ENCODE measurements around the gene SELP. TPM values are rescaled to one million over a fixed set of nuclear protein-coding genes. Genes with fewer than 3 reads are reported as not detected.

SELP gene
- total RNA-seq, 1 experiment from 2014 or later = not detected

DNA sequence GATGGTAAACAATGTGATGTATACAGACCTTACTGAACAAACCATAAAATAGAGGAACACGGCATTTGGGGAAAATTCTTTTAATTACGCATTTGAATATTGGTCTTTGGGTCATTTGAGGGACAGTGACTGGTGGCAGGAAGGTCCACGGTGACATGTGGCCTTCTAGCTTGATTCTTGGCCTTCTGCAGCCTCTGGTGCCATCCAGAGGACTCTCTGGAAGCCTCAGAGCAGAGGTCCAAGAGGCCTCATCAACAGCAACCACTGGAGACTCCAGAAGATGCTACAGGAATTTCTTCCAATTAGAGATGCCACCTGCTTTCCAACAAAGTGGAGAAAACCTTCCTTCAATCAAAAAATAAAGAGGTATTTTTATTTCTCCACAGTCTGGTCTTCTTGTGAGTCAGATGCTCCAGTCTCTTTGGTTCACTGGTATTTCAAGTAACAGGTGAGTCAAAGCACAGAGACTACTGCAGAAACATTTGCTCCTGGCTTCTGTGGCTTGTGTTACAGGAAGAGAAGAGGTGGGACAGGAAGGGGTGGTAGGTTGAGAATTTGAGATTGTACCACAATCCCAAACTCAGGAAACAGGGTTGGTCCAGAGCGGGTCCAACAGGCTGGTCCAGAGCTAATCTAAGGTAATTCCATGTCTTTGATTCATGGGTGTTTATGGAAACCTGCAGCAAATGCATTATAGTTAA, 41.0 kb downstream of the SELP start:
- Histone ChIP-seq H3K23ac (ENCODE audit: insufficient read length, low read depth, low read length) (no peak overlapping the region), H3K56ac (ENCODE audit: insufficient read length, low read depth, low read length) (no peak overlapping the region), H3K14ac (ENCODE audit: insufficient read depth, low read length) (no peak overlapping the region), H4K91ac (ENCODE audit: insufficient read length, low read depth, low read length) (no peak overlapping the region), H2BK12ac (ENCODE audit: insufficient read length, low read depth, low read length) (no peak overlapping the region), H3K27ac (ENCODE audit: insufficient read length, low read depth, low read length) (no peak overlapping the region), H3K79me2 (ENCODE audit: insufficient read depth, low read length) (no peaks in the 10 kb centered on the region), H3K79me1 (ENCODE audit: insufficient read depth, low read depth, low read length, poor library complexity, severe bottlenecking) (no peaks in the 10 kb centered on the region), H2BK120ac (ENCODE audit: low read depth, low read length, poor library complexity, severe bottlenecking) (no peak overlapping the region), H2BK20ac (ENCODE audit: low read depth, low read length, poor library complexity, severe bottlenecking) (no peak overlapping the region), H2BK5ac (ENCODE audit: insufficient read length, low read length) (no peak overlapping the region), H3K4ac (ENCODE audit: low read depth, low read length) (no peak overlapping the region), H2BK15ac (ENCODE audit: low read depth, low read length) (no peak overlapping the region), H3K27me3 (ENCODE audit: insufficient read depth, low read length) (no peaks in the 10 kb centered on the region), H3K4me2 (ENCODE audit: insufficient read depth, insufficient read length, low read length) (no peak overlapping the region), H4K20me1 (ENCODE audit: control insufficient read depth, insufficient read depth, insufficient read length) (no peaks in the 10 kb centered on the region), H3K9ac (ENCODE audit: extremely low read depth, insufficient read length, low read length) (no peak overlapping the region), H2AK5ac (ENCODE audit: insufficient read length, low read length) (no peak overlapping the region), H3T11ph (ENCODE audit: low read length) (no peak overlapping the region), H3K4me1 (ENCODE audit: insufficient read depth, low read length) (no peaks in the 10 kb centered on the region), H3K18ac (ENCODE audit: insufficient read length, low read depth, low read length) (no peak overlapping the region), H4K8ac (replicated peaks; ENCODE audit: insufficient read length, low read depth, low read length) (no peak overlapping the region), H3K9me3 (ENCODE audit: control insufficient read depth, low read depth, low read length) (no peaks in the 10 kb centered on the region), H4K5ac (ENCODE audit: insufficient read length, low read depth, low read length) (no peak overlapping the region), H3K23me2 (ENCODE audit: insufficient read length, low read depth, low read length, poor library complexity, severe bottlenecking) (no peaks in the 10 kb centered on the region), H2AFZ (ENCODE audit: low read length) (no peak overlapping the region)
- DNase-seq = no peak
- Mint-ChIP-seq H3K36me3 (ENCODE audit: insufficient read depth in 1 of 3, low read depth in 3 of 3) (no peaks in the 10 kb centered on the region), H3K9me3 (no peaks in the 10 kb centered on the region), H3K4me1 (peaks cover 8% of the 10 kb centered on the region in 2 experiments; a peak in 2 of 4 replicates), H3K4me3 (no peak overlapping the region), H3K27ac (no peak overlapping the region), H3K27me3 (ENCODE audit: low read depth) (peaks cover 17% of the 10 kb centered on the region)
- no CpG with 5 or more reads among the region's 4 CpGs for WGBS (ENCODE audit: extremely low coverage, insufficient read length, low lambda C conversion rate)
- TF ChIP-seq, protein P1, sequence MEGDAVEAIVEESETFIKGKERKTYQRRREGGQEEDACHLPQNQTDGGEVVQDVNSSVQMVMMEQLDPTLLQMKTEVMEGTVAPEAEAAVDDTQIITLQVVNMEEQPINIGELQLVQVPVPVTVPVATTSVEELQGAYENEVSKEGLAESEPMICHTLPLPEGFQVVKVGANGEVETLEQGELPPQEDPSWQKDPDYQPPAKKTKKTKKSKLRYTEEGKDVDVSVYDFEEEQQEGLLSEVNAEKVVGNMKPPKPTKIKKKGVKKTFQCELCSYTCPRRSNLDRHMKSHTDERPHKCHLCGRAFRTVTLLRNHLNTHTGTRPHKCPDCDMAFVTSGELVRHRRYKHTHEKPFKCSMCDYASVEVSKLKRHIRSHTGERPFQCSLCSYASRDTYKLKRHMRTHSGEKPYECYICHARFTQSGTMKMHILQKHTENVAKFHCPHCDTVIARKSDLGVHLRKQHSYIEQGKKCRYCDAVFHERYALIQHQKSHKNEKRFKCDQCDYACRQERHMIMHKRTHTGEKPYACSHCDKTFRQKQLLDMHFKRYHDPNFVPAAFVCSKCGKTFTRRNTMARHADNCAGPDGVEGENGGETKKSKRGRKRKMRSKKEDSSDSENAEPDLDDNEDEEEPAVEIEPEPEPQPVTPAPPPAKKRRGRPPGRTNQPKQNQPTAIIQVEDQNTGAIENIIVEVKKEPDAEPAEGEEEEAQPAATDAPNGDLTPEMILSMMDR (conservative IDR thresholded peaks at IDR 0.05) = no peak

Data from H9 (cell line).